Heart left ventricle (tissue), 16 donors: ENCODE measurements around the gene CASKIN1. TPM values are rescaled to one million over a fixed set of nuclear protein-coding genes. Genes with fewer than 3 reads are reported as not detected.

Source experiments
- ATAC-seq, 4 donors: fragments of 200-7000 bp; cut with Tn5 transposase; one replicate each; pipeline ENCODE4 v1.9.1; 2020 to 2022; ENCODE audit warnings: moderate library complexity in 4 of 4, mild to moderate bottlenecking in 3 of 4, moderate number of reproducible peaks in 1 of 4
- DNase-seq, 5 donors: peaks; one replicate each; pipeline ENCODE4 v3.0.0-alpha.2; 2020
- H3K27ac ChIP-seq, 12 donors: fragments of 200-600 bp; sonication (generic) in 4 of 12; one replicate each; pipeline versions ENCODE4 v1.5.0 to v1.8.0; 2016 to 2022; ENCODE audit warnings: mild to moderate bottlenecking in 2 of 12
- H3K27me3 ChIP-seq, 9 donors: fragments of 200-600 bp; sonication (generic) in 2 of 9; one replicate each; pipeline versions ENCODE4 v1.5.1 to v1.8.0; 2016 to 2022; ENCODE audit warnings: mild to moderate bottlenecking in 3 of 9
- H3K36me3 ChIP-seq, 9 donors: fragments of 200-600 bp; sonication (generic) in 2 of 9; one replicate each; pipeline versions ENCODE4 v1.5.0 to v1.8.0; 2018 to 2022; ENCODE audit warnings: mild to moderate bottlenecking in 2 of 9
- H3K4me1 ChIP-seq, 12 donors: fragments of 200-600 bp; sonication (generic) in 4 of 12; one replicate each; pipeline versions ENCODE4 v1.5.0 to v1.8.0; 2016 to 2022; ENCODE audit warnings: mild to moderate bottlenecking in 3 of 12
- H3K4me3 ChIP-seq, 12 donors: fragments of 200-600 bp; sonication (generic) in 4 of 12; one replicate each; pipeline versions ENCODE4 v1.5.0 to v1.8.0; 2017 to 2022; ENCODE audit warnings: mild to moderate bottlenecking in 9 of 12, moderate library complexity in 4 of 12
- H3K9me3 ChIP-seq, 12 donors: fragments of 200-600 bp; sonication (generic) in 4 of 12; one replicate each; pipeline versions ENCODE4 v1.5.0 to v1.8.0; 2016 to 2022; ENCODE audit warnings: mild to moderate bottlenecking in 1 of 12
- CTCF ChIP-seq, 12 donors: fragments of 200-600 bp; sonication (generic) in 4 of 12; IDR thresholded peaks; one replicate each; pipeline versions ENCODE4 v1.5.0 to v1.8.0; 2018 to 2022; ENCODE audit warnings: antibody characterized with exemption in 12 of 12, mild to moderate bottlenecking in 5 of 12
- POLR2A ChIP-seq, 2 donors: fragments of 450-650 bp; IDR thresholded peaks; one replicate each; pipeline ENCODE4 v1.6.1; 2017; ENCODE audit warnings: antibody characterized with exemption in 2 of 2, mild to moderate bottlenecking in 2 of 2, moderate library complexity in 2 of 2
- WGBS, 4 donors: extraction: QIAGEN DNeasy Blood & Tissue Kit in 2 of 4; methylation state at CpG; one replicate each; pipeline versions ENCODE4 v1.1.5 to v1.1.7; 2013 to 2018; 5-methylcytosine and 5-hydroxymethylcytosine counted together
- intact Hi-C, 10 donors: fragments of 100-400 bp; cut with DNase I; formaldehyde crosslinking; loops; one replicate each; pipeline versions ENCODE4 v1.11.1 to v1.14.2; 2022
- polyA plus RNA-seq, 2 donors: library from polyadenylated mRNA; stranded (reverse); fragments of 200-250 nt; gene quantifications; one replicate each; pipeline ENCODE4 v1.2.3, GENCODE V29; 2013
- total RNA-seq, 9 donors: library from RNA; depleted of rRNA in 2 of 9; stranded (reverse); fragments of >200 nt in 2 of 9; fragmentation: NEBNext Ultra II Directional in 3 of 9; extraction: Animal tissue kit (Norgen Biotek cat#: 25700) in 3 of 9; gene quantifications; one replicate each; pipeline versions ENCODE4 v1.1.0 to v1.2.4, GENCODE V29; 2016 to 2023
- donor health status: ischemic (EF 13 %, LVEDD 7.1; RV severe dilation, severe dysfunction).
- donor health status: healthy with polysubstance abuse.
- donor health status: DM: no; HTN: yes; CAD: no.
- donor health status: DM: no; HTN: no; CAD: no.
- donor health status: ischemic (EF 25% LVEDD 6.9; RV normal size, moderate dysfunction).
- donor health status: ischemic (EF 25% LVEDD 5.7; RV mildly dilated, moderate dysfunction).
- donor health status: healthy.
- donor health status: DM: yes; HTN: yes; CAD: no.
- donor health status: ischemic (EF 35%, LVEDD 5.7; RV mildly dilated, moderate dysfunction).
- donor health status: nonischemic (EF 11% LVEDD 7.7; RV severe dilation, severe dysfunction).
- donor health status: DM: yes; HTN: yes; CAD: no.
- donor health status: PGD.
- donor health status: ischemic (EF 29% LVEDD 5.4; RV normal size, mild dysfunction).
- donor health status: nonischemic (EF 23%, LVEDD 6.1; RV moderate dilation, normal function).

The CASKIN1 gene
- total and polyA plus RNA-seq, 11 donors = 0.37 to 7.0 (median 2.1) TPM

GRCh38 chr16:2232094-2232990 lies 35.9 kb upstream of the CASKIN1 start:
- no peak overlapping the region for H3K4me3 ChIP-seq
- H3K36me3 ChIP-seq = peaks cover 7 to 80% (median 73%) of the 10 kb centered on the region in 9 donors
- WGBS, 4 donors = 90 to 92% (median 91%) methylated on average over 23 to 41 of the region's 41 CpGs
- peaks cover 0 to 18% (median 14%) of the 10 kb centered on the region in 12 donors for H3K4me1 ChIP-seq
- ATAC-seq (no peak), DNase-seq (peak in 1 of 5 donors; percentile 21)
- H3K27me3 ChIP-seq = peaks cover 0 to 17% (median 6%) of the 10 kb centered on the region in 9 donors
- intact Hi-C loops = no loop called here
- TF ChIP-seq CTCF (IDR thresholded peaks at IDR 0.05) = no peak
- TF ChIP-seq POLR2A (IDR thresholded peaks at IDR 0.05) = no peak
- no peaks in the 10 kb centered on the region for H3K9me3 ChIP-seq
- no peak overlapping the region for H3K27ac ChIP-seq

GRCh38 chr16:2231016-2231931 lies 34.9 kb upstream of the CASKIN1 start:
- intact Hi-C loops = no loop called here
- WGBS, 4 donors = 87 to 90% (median 89%) methylated on average over 26 to 29 of the region's 29 CpGs
- peaks cover 7 to 90% (median 78%) of the 10 kb centered on the region in 9 donors for H3K36me3 ChIP-seq
- TF ChIP-seq CTCF (IDR thresholded peaks at IDR 0.05) (no peak), POLR2A (IDR thresholded peaks at IDR 0.05) (no peak)
- ATAC-seq = no peak
- peaks cover 0 to 14% (median 4%) of the 10 kb centered on the region in 12 donors for H3K4me1 ChIP-seq
- no peak overlapping the region for H3K27ac ChIP-seq
- H3K9me3 ChIP-seq = no peaks in the 10 kb centered on the region
- peaks cover 0 to 6% (median 0%) of the 10 kb centered on the region in 9 donors for H3K27me3 ChIP-seq
- peak in 1 of 5 donors; percentile 24 for DNase-seq
- no peak overlapping the region for H3K4me3 ChIP-seq

- TF ChIP-seq POLR2A (IDR thresholded peaks at IDR 0.05) = no peak
- TF ChIP-seq CTCF (IDR thresholded peaks at IDR 0.05) = no peak
These were observed 34.0 kb upstream of the CASKIN1 start for GRCh38 chr16:2230376-2230775.

More at GRCh38 chr16:2230376-2230775, 34.0 kb upstream of the CASKIN1 start:
- no peak overlapping the region for H3K4me3 ChIP-seq
- no peaks in the 10 kb centered on the region for H3K9me3 ChIP-seq
- H3K4me1 ChIP-seq = peaks cover 0 to 16% (median 3%) of the 10 kb centered on the region in 12 donors
- peaks cover 7 to 87% (median 72%) of the 10 kb centered on the region in 9 donors for H3K36me3 ChIP-seq
- ATAC-seq (no peak), DNase-seq (no peak)
- no peak overlapping the region for H3K27ac ChIP-seq
- intact Hi-C loops = no loop called here
- no peaks in the 10 kb centered on the region for H3K27me3 ChIP-seq
- WGBS, 4 donors = 86 to 93% (median 91%) methylated on average over 5 to 13 of the region's 13 CpGs
